DMS53 treated with DMSO at 0.1 percent for 48 hours (cell line): ENCODE data around the gene RNF223.

ENCODE experiments used
- DNase-seq: peaks from one replicate; lab custom pipeline; 2025; ENCODE audit not compliant: unreplicated experiment; lab: John Stamatoyannopoulos, UW

Gene RNF223

DNA sequence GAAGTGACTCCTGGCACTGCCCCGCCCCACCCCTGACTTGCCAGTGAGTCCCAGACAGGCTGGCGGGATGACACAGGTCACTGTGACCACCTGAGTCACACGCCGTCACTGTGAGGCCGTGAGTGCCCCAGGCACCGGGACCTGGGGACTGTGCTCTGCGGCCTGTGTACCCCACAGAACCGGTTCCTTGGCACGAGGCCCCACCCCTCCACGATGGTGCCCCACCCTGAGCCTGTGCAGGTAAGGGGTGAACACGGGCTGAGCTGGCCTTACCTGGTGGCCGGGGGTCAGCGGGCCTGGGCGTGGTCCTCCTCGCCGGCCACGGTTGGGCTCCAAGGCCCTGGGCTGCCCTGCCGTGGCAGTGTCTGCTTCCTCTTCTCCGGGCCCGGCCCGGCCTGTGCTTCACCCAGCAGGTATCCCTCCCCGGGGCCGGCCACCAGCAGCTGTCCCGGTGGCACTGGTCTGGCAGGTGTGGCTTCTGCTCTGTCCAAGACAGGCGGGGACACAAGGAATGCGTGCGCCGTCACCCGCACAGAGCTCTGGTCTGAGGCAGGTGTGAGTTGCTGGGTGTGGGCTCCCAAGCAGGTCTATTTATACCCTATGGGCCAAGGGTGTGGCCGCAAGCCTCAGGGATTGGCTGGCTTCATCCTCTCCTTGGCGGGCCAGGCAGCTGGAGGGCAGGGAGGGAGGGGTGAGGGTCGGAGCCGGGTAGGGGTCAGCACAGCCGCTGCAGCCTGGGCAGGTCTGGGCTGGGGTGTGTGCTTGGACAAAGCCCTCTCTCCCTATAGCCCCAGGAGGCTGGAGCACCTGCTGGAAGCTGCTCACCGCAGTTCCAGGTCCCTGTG is at the start of gene RNF223:
Gene RNF223 (minus strand): TSS at position 564 of the 845 bp plus-strand sequence. CDS start 1,740 bp downstream, outside the sequence.
- peak; percentile 22 for DNase-seq

DNA sequence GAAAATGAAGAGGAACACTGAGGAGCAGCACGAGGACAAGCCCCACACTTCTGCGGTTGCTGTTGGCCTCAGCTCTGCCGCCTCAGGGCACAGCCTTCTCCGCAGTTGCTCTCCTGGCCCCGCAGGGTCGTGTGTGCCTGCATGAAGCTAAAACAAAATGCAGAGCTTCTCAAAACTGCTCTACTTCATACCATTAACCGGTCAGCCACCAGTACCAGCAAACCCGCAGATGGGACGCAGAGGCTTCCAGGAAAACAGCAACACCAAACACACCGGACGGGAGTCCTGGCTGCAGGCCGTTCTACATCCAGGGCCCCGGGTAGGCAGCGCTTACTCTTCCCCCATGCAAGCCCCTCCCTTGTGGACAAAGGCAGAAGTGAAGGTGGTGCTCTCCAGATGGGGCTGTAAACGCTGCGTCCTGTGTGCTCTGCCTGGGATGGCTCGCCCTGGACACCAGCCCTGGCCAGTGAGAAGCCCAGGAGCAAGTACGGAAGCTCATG is 48.9 kb upstream of the RNF223 start:
- no peak for DNase-seq

DNA sequence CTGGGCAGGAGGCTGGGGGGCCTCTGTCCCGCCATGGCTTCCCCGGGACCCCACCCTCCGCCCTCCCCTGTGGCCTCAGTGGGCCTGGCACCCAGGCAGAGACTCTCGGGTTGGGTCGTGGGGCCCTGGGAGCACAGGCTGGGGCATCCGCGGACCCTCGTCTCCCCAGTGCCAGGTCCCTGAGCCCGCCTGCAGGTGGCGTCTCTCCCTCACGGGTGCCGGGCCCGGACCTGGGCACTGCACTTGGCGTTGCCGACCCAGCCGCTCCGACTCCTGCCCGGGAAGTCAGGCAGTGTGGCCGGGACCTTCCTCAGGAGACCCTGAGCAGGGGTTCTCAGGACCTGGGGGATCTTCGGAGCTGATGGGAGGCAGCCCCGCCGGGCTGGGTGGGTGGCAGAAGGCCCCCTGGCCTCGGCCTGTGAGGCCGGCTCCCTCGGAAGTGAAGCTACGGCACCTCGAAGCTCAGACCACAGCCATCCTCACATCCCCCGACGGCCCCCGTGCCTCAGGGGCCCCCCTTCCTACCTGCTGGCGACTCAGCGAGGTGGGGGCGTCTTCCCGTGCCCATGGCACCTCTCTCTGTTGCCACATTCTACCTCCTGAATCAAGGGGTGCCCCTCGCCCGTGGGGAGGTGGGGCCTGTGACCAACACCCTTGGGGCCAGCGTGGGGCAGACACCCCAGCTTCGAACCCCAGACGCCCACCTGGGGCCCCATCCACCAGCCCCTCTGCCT is 48.1 kb upstream of the RNF223 start:
- DNase-seq: peak; percentile 67

- peak; percentile 34 for DNase-seq
Observed at GRCh38 chr1:1121611-1122077, 47.5 kb upstream of the RNF223 start.

GRCh38 chr1:1120866-1121591 is 46.9 kb upstream of the RNF223 start:
- no peak for DNase-seq

GRCh38 chr1:1120096-1120495 is 46.0 kb upstream of the RNF223 start:
- DNase-seq: no peak

GRCh38 chr1:1119272-1119890 is 45.3 kb upstream of the RNF223 start:
- no peak for DNase-seq

DNA sequence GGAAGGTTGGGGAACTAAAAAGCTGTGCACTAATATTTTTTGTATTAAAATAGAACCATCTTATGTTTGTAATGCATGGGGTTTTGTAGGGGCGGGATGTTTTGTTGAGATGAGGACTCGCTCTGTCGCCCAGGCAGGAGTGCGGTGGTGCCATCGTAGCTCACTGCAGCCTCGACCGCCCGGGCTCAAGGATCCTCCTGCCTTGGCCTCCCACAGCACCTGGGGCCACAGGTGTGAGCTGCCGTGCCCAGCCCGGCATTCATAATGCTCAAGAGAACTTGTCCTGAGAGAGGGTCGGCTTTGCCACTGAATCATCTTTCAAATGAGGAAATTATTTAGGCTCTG is 44.7 kb upstream of the RNF223 start:
- no peak for DNase-seq

GRCh38 chr1:1118011-1118875 is 44.1 kb upstream of the RNF223 start:
- no peak for DNase-seq

DNA sequence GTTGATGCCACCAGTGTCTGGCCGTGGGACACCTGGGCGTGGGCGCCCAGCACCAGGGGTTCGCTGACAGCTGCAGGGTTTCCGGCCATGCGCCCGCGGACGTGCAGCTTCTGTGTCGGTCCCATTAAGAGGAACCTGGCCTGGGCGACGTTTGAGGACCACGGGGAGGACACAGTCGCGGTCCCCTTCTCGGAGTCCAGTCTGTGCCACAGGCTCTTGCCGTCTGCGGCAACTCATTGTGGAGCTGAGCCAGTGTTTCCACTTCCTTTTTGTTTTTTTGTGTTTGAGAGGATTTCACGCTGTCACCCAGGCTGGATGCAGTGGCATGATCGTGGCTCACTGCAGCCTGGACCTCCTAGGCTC is 43.3 kb upstream of the RNF223 start:
- DNase-seq: no peak

DNA sequence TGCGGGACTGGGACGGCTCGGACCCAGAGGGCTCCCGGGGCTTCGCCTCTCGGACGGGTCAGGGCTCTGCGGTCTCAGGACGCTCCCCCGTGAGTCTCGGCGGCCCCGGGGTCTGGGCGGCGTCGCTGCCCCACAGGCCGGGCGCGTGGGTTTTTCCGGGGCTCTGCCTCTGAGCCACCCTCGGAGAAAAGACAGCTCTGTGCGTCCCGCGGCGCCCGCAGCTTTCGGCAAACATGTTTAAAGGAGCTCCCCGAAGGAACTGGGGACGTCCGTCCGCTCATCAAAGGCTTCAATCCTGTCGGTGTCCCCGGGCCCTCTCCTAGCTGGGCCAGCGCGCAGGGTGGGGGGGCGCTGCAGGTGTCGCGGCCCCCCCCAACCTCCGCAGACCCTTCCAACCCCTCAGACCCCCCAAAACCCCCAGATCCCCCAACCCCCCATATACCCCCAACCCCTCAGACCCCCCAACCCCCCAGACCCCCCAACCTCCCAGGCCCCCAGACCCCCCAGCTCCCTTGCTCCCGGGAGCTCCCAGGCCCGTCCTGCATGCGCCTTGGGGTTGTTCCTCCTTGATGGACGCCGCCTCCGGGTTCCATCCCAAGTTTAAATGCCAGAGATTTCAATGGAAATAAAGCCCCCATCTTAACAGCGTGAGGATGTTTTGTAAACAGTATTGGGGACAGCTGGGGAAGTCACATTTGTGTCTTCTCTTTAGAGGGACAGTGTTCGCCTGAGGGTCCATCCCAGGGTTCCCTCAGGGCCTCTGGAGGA is 42.8 kb upstream of the RNF223 start:
- no peak for DNase-seq

GRCh38 chr1:1115786-1116700 is 41.9 kb upstream of the RNF223 start, which contains the start of gene C1orf159:
C1orf159 (minus strand) TSS chr1:1116089; CDS start chr1:1091543, 24,546 bp downstream.
- DNase-seq: peak; percentile 97

DNA sequence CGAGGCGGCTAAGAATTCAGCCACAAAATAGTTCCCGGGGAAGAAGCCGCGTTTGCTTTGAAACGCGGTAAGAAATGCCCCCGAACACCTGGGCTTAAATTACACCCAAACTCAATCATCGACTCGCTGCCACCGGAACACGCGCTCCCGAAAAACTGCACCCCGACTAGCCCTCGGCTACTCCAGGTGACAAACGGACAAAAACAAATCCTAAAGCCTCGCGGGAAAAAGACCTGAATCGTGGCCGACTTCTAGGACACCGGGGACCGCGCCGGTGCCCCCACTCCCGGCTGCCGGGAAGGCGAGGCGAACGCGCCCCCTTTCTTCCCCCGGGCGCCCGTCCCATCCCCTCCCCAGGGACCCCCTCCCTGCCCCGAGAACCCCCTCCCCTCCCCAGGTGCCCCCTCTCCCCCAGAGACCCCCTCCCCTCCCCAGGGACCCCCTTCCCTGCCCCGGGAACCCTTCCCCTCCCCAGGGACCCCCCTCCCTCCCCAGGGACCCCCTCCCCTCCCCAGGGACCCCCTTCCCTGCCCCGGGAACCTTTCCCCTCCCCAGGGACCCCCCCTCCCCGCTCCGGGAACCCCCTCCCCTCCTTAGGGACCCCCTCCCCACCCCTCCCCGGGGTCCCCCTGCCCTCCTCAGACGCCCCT is 41.2 kb upstream of the RNF223 start:
- no peak for DNase-seq

GRCh38 chr1:1114431-1114830 is 40.3 kb upstream of the RNF223 start:
- DNase-seq: no peak

- DNase-seq: no peak
Observed at GRCh38 chr1:1112237-1112985, 38.3 kb upstream of the RNF223 start.

DNA sequence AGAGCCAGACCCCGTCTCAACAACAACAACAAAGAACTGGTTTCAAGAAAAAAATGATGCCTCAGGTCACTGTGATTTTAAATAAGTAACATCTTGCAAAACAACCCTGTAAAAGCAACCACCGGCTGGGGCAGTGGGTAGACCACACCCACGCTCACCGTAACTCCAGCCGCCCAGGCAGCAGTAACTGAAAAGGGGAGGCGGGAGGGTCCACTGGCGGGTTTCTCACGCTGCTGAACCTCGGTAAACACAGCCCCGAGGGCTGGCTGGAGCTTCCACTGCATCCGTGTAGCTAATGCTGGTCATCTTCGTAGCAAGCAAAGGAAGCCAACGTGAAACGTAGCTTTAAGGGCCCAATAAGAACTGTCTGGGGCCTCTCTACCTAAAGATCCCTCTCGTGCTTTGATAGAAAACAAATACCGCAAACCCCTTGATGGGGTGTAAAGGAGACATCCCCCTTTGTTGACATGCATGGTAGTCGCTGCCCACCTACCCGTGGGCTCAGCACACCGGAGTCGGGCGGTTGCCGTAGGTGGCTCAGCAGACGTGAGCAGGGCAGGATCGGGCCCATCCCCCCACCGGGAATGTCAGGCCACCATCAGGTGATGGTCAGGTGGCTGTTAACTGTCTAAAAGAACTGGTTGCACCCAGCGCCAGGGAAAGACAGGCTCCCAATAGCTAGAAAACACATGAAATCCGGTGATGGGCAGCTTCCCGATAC is 37.6 kb upstream of the RNF223 start:
- no peak for DNase-seq
